ENCODE measurements around the gene HYLS1.

DNA sequence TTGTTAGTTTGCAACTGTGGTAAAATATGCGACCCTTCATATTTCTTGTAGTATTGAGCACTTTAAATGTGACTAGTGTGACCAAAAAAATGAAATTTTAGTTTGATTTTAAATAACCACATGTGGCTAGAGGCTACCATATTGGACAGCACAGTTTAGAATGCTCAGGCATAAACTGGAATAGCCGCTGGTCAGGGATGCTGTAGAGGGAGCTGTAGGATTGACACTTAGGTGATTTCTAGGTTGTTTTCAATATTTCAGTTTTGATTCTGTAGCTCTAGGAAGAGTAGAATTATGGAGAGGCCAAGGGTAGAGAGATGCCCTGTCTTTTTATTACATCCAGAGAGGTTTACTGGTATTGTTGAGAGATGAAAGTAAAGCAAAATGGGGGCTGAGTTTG lies 47.6 kb downstream of the HYLS1 start:
- TF ChIP-seq, protein P1, sequence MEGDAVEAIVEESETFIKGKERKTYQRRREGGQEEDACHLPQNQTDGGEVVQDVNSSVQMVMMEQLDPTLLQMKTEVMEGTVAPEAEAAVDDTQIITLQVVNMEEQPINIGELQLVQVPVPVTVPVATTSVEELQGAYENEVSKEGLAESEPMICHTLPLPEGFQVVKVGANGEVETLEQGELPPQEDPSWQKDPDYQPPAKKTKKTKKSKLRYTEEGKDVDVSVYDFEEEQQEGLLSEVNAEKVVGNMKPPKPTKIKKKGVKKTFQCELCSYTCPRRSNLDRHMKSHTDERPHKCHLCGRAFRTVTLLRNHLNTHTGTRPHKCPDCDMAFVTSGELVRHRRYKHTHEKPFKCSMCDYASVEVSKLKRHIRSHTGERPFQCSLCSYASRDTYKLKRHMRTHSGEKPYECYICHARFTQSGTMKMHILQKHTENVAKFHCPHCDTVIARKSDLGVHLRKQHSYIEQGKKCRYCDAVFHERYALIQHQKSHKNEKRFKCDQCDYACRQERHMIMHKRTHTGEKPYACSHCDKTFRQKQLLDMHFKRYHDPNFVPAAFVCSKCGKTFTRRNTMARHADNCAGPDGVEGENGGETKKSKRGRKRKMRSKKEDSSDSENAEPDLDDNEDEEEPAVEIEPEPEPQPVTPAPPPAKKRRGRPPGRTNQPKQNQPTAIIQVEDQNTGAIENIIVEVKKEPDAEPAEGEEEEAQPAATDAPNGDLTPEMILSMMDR (conservative IDR thresholded peaks at IDR 0.05 in 1 of 2, IDR thresholded peaks at IDR 0.05 in 1 of 2; ENCODE audit: extremely low read depth in 1 of 2, insufficient read depth in 1 of 2, low read depth in 1 of 2, low read length in 2 of 2) = peak in 1 of 2 donors; percentile 21
- TF ChIP-seq EZH2 (IDR thresholded peaks at IDR 0.05; ENCODE audit: borderline replicate concordance, low read length) = no peak

Data from mammary epithelial cell (primary cell).